ENCODE measurements around the gene GUCA2B.

Gene GUCA2B

DNA sequence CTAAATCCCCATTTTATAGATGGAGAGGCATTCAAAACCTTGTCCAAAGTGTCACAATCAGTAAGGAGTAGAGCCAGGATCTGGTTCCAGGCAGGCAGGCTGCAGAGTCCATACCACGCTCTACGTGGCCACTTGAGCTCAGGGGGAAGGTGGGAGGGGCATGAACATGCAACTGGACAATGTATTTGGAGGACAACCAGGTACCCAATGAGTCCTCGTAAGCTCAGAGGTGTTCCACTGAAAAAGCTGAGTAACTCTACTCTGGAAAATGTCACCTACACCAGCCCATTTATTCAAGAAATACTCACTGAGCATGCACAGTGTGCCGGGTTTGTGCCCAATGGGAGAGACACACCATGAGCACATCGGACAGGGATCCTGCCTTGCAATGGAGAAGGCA lies 11.2 kb upstream of the GUCA2B start:
- peaks cover 51% of the 10 kb centered on the region for H3K4me1 ChIP-seq
- no peaks in the 10 kb centered on the region for H3K27me3 ChIP-seq
- H3K4me3 ChIP-seq = no peak overlapping the region
- no peaks in the 10 kb centered on the region for H3K9me3 ChIP-seq
- no peak overlapping the region for H3K4me2 ChIP-seq
- no peak overlapping the region for H3K27ac ChIP-seq
- no peaks in the 10 kb centered on the region for H4K20me1 ChIP-seq
- no peak overlapping the region for H3K9ac ChIP-seq
- TF ChIP-seq Cebpa-rat (IDR thresholded peaks at IDR 0.05) = no peak
- H3K36me3 ChIP-seq = no peaks in the 10 kb centered on the region

GRCh38 chr1:42142894-42143675 lies 10.1 kb upstream of the GUCA2B start:
- Histone ChIP-seq H3K9me3 (no peaks in the 10 kb centered on the region), H4K20me1 (no peaks in the 10 kb centered on the region), H3K4me3 (no peak overlapping the region), H3K36me3 (no peaks in the 10 kb centered on the region), H3K9ac (no peak overlapping the region), H3K27ac (no peak overlapping the region), H3K4me1 (peaks cover 45% of the 10 kb centered on the region), H3K27me3 (no peaks in the 10 kb centered on the region), H3K4me2 (peak overlapping the region; percentile 68)
- TF ChIP-seq Cebpa-rat (IDR thresholded peaks at IDR 0.05) = no peak

DNA sequence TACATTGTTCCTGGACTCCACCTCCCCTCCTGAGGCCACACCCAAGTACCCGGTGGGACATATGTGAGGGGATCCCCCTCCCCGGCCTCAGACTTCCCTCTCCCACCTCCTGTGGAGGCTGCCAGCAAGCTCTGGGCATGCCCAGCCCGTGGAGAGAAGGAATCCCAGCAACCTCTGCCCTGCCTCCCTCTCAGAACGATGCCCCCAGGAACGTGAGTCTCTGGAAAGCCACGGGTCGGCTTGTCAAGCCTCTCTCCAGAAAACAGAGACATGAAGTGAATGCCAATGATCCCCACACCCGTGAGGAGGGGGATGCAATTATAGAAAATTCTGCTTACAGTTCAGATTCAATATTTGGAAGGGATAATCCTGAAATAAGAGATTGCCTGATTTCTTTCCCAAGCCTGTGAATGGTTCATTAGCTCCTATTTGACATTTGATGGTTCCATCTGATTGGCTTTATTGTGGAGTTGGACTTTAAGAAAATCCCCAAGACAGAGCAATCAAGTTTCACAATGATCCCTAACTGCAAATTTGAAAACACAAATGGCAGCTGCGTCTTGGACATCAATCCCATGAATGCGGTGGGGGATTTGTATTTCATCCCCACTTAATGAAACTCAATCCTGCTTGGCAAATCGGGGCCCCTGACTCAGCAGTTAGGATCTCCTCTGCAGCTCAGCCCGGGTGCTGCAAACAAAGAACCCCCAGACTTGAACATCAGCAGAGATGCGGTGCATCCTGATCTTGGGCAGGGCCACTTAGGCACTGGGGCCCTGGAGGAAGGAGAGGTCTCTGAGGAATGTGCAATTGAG lies 9.1 kb upstream of the GUCA2B start:
- no peaks in the 10 kb centered on the region for H4K20me1 ChIP-seq
- H3K9ac ChIP-seq = no peak overlapping the region
- H3K27me3 ChIP-seq = no peaks in the 10 kb centered on the region
- no peak overlapping the region for H3K4me3 ChIP-seq
- H3K9me3 ChIP-seq = no peaks in the 10 kb centered on the region
- H3K36me3 ChIP-seq = no peaks in the 10 kb centered on the region
- peak overlapping the region; percentile 68 for H3K4me2 ChIP-seq
- peaks cover 41% of the 10 kb centered on the region for H3K4me1 ChIP-seq
- H3K27ac ChIP-seq = 0 out of 2 replicates have a peak overlapping the region, but pooled peaks have one; percentile 7
- no peak for TF ChIP-seq Cebpa-rat (IDR thresholded peaks at IDR 0.05)

DNA sequence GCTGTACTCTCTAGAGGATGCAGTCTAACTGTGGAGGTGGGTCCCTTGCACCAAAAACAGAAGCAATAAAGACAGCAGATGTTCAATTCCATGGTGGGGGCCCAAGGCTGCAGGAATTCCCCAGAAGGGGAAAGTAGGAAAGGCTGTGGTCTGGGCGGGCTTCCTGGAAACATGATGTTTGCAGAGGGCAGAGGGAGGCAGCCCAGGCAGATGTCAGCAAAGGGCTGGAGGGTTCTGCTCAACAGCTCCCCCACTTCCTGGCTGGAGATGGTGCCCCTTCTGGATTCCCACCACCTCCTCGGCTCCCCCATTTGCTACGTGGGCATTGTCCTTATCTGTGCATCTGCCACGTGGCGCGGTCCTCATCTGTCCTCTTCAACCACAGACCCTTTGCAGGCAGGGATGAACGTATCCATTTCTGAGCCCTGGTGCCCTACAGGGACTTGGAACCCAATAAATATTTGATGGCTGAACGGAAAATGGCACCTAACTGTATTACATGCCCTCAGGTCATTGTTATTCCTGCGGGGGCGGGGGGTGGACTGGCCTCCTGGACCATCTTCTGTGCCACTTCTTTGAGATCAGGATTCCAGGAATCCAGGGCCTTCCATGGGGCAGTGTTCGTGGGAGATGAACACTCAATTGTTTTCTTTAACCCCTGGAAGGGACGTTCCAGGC lies 8.4 kb upstream of the GUCA2B start:
- Histone ChIP-seq H4K20me1 (no peaks in the 10 kb centered on the region), H3K4me1 (peaks cover 41% of the 10 kb centered on the region), H3K36me3 (no peaks in the 10 kb centered on the region), H3K9ac (no peak overlapping the region), H3K27ac (peak overlapping the region; percentile 18; the same call in 1 of the 2 replicates), H3K4me3 (no peak overlapping the region), H3K4me2 (peak overlapping the region; percentile 68), H3K9me3 (no peaks in the 10 kb centered on the region), H3K27me3 (no peaks in the 10 kb centered on the region)
- no peak for TF ChIP-seq Cebpa-rat (IDR thresholded peaks at IDR 0.05)

DNA sequence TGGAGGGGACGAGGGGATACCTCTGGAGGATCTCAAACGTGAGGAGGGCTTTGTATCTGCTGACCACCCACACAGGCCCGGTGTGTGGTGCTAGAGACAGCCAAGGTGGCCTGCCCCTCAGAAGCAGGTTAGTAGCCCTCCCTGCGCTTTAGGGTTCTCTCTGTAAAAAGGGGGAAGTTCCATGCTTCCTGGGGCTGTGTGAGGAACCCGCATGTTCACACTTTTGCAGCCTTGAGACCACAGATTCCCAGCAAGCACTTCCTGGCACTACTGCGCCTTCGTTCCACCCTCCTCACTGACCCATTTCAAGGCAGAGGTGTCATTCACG lies 7.9 kb upstream of the GUCA2B start:
- Histone ChIP-seq H4K20me1 (no peaks in the 10 kb centered on the region), H3K27ac (peak overlapping the region; percentile 18; the same call in 1 of the 2 replicates), H3K4me2 (peak overlapping the region; percentile 68), H3K27me3 (no peaks in the 10 kb centered on the region), H3K9ac (no peak overlapping the region), H3K4me1 (peaks cover 41% of the 10 kb centered on the region), H3K9me3 (no peaks in the 10 kb centered on the region), H3K36me3 (no peaks in the 10 kb centered on the region), H3K4me3 (no peak overlapping the region)
- no peak for TF ChIP-seq Cebpa-rat (IDR thresholded peaks at IDR 0.05)

DNA sequence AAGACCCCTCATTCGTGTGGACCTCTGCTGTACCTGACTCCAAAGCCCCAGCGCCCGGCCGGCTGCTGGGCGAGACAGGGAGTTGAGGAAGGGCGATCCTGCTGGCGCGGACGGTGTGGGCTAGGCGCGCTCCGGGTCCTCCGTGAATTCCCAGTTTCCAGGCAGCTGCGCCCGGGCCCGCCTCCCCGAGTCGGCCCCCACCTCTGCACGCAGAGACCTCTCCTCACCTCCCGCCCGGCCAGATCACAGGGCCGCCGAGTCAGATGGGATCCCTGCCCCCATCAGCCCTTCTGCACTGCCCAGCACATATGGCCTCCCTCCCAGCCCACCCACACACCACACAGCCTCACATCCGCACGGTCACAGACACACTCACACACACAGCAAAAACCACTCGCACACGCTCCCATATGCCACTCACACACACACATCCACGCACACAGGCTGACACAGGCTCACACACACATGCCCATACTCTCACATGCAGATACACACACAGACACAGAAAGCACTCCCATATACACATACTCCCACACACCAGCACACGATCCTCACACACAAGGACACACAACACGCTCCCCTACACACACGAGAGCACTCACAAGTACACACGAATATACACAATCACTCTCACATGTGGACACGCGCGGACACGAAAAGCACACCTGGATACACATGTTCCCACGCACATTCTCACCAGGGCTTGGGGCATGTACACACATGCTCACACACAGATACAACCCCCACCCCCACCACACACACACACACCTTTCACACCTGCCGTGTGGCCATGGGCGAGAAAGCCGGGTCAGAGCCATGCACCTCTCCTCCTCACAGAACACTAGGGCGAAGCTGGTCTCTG lies 7.2 kb upstream of the GUCA2B start:
- Histone ChIP-seq H4K20me1 (no peaks in the 10 kb centered on the region), H3K9ac (no peak overlapping the region), H3K4me1 (peaks cover 41% of the 10 kb centered on the region), H3K36me3 (no peaks in the 10 kb centered on the region), H3K27ac (no peak overlapping the region), H3K4me3 (no peak overlapping the region), H3K9me3 (no peaks in the 10 kb centered on the region), H3K4me2 (peak overlapping the region; percentile 70), H3K27me3 (no peaks in the 10 kb centered on the region)
- no peak for TF ChIP-seq Cebpa-rat (IDR thresholded peaks at IDR 0.05)

GRCh38 chr1:42146626-42147320 lies 6.4 kb upstream of the GUCA2B start:
- Histone ChIP-seq H3K27ac (no peak overlapping the region), H3K4me2 (peak overlapping the region; percentile 70), H3K4me3 (no peak overlapping the region), H3K27me3 (no peaks in the 10 kb centered on the region), H3K9me3 (no peaks in the 10 kb centered on the region), H3K4me1 (peaks cover 41% of the 10 kb centered on the region), H4K20me1 (no peaks in the 10 kb centered on the region), H3K36me3 (no peaks in the 10 kb centered on the region), H3K9ac (no peak overlapping the region)
- no peak for TF ChIP-seq Cebpa-rat (IDR thresholded peaks at IDR 0.05)

DNA sequence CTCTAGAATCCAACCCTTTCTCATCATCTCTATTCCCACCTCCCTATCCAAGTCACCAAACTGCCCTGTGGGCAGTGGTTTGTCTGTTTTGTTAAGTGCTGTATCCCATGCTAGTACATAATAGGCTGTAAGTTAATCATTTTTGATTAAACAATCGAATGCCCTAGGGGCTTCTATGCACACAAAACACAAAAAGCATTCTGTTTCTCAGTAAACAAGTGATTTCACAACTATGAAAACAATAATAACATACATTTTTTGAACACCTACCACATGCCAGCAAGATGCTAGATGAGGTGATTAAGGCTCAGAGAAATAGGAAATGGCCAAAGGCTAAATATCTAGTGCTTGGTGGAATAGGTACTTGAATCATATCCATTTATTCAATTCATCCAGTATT lies 5.0 kb upstream of the GUCA2B start:
- Histone ChIP-seq H3K9ac (no peak overlapping the region), H3K4me2 (no peak overlapping the region), H3K36me3 (no peaks in the 10 kb centered on the region), H3K27ac (no peak overlapping the region), H3K4me3 (no peak overlapping the region), H4K20me1 (no peaks in the 10 kb centered on the region), H3K4me1 (peaks cover 40% of the 10 kb centered on the region), H3K27me3 (no peaks in the 10 kb centered on the region), H3K9me3 (no peaks in the 10 kb centered on the region)
- no peak for TF ChIP-seq Cebpa-rat (IDR thresholded peaks at IDR 0.05)

- Histone ChIP-seq H3K4me2 (no peak overlapping the region), H3K9me3 (no peaks in the 10 kb centered on the region), H3K4me1 (peaks cover 15% of the 10 kb centered on the region), H4K20me1 (no peaks in the 10 kb centered on the region), H3K9ac (no peak overlapping the region), H3K27ac (no peak overlapping the region), H3K36me3 (no peaks in the 10 kb centered on the region), H3K27me3 (no peaks in the 10 kb centered on the region), H3K4me3 (no peak overlapping the region)
- no peak for TF ChIP-seq Cebpa-rat (IDR thresholded peaks at IDR 0.05)
Observed at GRCh38 chr1:42150651-42151050, 2.6 kb upstream of the GUCA2B start.
